GM19438 (cell line): ENCODE measurements around the gene CYP3A5.
"Not testable (repeated sequence)": the region's sequence is repeated elsewhere in the genome, so short reads cannot be mapped to it uniquely, and the experiment has no call there.

Experiments
- ATAC-seq: cut with Tn5 transposase; IDR thresholded peaks from one replicate; pipeline ENCODE4 v1.9.1; 2021; ENCODE audit warnings: low read depth; ENCODE audit not compliant: unreplicated experiment

Gene CYP3A5

DNA sequence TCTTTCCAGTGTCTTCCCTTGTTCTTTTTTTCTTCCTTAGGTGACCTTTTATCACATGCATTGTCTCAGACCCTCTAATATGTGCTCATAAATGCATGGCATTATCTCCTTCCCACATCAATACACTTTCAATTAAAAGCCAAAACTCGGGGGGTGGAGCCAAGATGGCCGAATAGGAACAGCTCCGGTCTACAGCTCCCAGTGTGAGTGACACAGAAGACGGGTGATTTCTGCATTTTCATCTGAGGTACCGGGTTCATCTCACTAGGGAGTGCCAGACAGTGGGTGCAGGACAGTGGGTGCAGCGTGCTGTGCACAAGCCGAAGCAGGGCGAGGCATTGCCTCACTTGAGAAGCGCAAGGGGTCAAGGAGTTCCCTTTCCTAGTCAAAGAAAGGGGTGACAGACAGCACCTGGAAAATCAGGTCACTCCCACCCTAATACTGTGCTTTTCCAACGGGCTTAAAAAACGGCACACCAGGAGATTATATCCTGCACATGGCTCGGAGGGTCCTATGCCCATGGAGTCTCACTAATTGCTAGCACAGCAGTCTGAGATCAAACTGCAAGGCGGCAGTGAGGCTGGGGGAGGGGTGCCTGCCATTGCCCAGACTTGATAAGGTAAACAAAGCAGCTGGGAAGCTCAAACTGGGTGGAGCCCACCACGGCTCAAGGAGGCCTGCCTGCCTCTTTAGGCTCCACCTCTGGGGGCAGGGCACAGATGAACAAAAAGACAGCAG, 6.2 kb upstream of the CYP3A5 start:
- not testable (repeated sequence) for ATAC-seq

DNA sequence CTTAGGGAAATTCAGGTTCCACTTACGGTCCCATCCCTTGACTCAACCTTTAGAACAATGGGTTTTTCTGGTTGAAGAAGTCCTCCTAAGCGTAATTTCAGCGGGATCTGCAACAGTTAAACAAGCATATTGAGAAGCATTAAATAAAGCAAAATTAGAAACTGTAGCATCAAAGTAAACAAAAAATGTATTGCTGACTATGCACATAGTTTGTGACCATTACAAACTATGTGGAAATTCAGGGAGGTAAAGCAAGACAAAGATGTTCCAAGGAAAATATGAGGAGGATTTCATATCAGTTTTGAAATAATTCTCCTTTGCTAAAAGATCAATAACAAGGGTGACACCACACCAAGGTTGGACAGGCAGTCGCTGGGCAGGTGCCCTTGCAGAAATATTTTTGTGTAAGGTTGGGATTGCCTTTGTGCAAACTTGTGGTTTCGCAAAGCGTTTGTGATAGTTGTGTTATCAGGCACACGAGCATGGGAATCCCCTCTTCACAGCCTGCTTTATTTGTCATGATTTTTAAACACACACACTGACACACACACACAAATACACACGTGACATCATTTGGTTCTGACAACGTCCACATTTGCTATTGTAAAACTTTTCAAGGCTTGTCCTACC, 5.4 kb upstream of the CYP3A5 start:
- ATAC-seq, result no peak

DNA sequence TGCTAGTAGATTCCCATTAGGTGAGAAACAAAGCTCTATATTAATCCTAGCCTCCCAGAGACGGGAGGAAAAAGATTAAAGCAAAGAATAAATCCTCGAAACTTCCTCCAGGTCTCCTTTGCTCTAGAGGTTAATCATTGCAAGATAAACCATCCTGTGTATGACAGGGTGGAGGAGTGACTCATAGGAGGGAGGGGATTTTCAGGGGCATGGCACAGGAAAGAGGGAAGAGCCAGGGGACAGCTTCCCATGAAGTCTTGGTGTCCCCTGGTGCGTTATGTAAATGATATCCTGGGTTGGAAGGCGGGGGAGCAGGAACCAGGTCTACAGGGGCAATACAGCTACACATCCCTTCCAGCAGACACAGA, 780 bp downstream of the CYP3A5 start:
- ATAC-seq, result no peak

DNA sequence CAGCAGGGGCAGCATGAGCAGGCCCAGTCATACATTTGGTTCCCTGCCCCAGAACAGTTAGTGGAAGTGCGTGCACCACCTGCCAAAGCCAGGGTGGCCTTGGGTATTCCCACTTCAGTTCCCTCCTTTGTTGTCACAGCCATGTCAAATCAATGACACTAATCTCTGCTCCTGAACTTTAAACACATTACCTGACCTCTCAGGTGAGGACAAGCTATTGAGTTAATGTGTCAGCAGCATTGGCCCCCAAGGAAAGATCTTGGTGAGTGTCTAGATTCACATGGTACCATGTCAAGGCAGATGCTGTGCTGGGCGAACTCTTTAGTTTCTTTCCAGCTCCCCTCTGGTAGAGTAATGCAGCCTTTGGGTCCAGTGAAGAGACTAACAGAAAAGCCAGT, 2.1 kb downstream of the CYP3A5 start:
- no peak for ATAC-seq

DNA sequence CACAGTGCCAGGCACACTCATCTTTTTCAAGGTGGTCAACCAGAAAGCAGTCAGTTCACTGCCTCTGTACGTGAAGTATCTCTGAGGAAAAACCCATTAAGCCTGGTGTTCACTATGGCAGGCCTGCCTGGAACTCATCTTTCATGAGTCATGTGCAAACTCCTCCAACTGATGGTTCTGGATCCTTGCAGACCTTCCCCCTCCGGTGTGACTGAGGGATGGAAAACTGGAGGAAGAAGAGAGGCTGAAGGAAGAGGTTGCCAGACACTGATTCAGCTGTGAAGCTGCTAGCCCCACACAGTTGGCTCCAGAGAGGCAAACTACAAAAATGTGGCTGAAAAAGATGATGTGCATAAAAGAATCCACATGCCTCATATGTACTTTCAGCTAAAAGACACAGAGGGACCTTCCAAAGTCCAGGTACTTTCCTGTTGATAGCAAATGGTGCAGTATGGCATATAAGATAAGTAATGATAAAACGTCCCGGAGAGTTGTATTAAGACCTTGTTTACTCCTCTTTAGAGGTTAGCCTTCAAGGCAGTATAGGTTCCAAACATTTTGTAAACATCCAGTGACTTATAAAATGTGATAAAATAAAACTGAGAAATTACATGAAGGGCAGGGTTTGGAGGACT, 2.7 kb downstream of the CYP3A5 start:
- no peak for ATAC-seq

DNA sequence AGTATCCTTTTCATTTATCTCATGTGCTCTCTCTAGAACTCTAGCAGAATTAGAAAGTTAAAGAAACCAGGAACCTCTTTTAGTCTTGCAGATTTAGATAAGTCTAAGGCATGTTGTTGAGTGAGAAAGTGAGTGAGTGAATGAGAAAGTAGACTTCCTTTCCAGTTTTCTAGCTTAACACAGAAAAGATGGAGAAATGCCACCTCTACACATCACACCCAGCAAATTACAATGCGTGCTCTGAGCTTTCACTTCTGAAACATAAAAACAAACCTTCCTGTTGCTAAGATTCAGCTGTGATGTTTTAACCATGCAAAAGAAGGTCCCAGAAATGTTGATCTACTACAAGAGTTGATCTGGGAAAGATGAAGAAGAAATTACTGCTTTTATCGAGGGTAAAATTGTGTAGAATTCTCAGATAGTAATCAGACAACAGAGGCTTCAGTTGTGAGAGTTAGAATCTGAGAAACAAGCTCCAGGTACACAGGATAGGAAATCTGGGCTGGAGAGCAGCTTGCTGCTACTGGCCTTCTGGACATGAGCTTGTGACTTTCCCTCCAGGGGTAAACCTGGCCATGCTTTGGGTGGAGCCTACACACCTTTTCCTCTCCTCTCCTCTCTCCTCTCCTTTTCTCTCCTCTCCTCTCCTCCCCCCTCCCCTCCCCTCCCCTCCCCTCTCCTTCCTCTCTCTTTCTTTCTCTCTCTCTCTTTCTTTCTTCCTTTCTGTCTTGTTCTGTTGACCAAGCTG, 4.6 kb downstream of the CYP3A5 start:
- no peak for ATAC-seq

DNA sequence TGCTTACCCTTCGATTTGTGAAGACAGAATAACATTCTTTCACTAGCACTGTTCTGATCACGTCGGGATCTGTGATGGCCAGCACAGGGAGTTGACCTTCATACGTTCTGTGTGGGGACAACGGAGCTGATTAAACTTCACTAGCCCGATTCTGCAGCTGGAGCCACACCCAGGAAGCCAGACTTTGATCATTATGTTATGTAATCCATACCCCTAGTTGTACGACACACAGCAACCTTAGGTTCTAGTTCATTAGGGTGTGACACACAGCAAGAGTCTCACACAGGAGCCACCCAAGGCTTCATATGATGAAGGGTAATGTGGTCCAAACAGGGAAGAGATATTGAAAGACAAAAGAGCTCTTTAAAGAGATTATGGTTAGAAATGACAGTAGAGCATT, 7.2 kb downstream of the CYP3A5 start:
- no peak for ATAC-seq

DNA sequence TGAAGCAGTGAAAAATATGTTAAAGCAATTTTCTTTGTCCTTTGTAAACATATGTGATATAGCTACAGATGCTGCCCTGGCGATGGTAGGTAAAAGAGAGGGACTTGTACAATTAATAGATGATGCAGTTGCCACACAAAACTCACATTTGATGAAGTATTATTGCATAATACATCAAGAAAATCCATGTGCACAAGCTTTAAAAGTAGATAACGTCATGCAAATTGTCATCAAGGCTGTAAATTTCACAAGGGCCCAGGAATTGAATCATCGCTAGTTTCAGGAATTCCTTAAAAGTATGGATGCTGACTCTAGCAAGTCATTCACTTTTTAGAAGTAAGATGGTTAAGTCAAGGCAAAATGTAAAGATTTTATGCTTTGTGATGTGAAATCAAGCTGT, 10.0 kb downstream of the CYP3A5 start:
- no peak for ATAC-seq

DNA sequence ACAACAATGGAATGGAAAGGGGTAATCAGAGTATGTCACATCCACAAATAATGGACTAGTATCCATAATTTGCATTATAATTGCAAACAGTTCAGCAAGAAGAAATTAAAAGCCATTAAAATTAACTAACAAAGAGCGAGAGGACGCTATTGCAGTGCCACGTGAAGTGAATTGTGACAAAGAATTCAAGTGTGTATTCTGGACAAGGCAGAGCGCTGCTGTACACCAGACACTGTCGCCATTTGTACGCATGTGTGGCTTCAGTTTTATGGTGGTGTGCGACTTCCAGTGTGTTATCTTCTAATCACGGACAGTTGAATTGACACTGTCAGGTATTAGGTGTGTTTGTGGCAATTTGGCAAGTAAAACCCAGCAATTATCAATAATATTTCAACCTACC, 11.3 kb downstream of the CYP3A5 start:
- ATAC-seq, result no peak

DNA sequence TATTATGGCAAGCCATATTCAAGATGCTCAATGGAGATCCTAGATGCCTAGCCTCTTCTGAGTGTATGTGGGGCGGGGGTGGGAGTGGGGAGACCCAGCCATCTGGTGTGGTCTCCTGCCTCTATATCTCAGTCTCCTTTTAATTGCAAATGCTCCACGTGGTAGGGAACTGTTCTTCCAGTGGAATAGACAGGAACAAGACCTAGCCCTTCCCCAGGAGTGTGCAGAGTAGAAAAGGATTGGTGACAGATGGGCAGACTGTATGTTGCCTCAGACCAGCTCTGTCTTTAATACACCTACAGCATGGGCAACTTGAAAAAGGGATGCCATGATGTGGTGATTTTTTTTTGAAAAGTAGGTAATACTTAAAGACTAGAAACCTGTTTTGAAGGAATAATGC, 12.6 kb downstream of the CYP3A5 start:
- no peak for ATAC-seq

DNA sequence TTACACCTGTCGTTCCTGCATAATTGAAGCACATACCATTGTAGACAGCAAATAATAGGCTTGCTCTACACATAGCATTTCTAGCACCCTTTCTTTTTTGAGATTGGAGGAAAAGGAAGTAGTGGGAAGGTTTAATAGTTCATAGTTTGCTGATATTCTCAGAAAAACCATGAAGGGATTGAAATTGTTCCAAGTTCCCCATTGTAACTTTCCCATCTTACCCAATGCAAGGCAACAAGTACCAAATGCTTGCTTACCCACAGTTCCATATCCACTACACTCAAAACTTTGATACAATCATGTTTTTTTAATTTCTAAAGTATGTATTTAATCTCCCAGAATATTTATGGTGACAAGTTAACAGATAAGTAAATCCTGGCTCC, 13.8 kb downstream of the CYP3A5 start:
- no peak for ATAC-seq

DNA sequence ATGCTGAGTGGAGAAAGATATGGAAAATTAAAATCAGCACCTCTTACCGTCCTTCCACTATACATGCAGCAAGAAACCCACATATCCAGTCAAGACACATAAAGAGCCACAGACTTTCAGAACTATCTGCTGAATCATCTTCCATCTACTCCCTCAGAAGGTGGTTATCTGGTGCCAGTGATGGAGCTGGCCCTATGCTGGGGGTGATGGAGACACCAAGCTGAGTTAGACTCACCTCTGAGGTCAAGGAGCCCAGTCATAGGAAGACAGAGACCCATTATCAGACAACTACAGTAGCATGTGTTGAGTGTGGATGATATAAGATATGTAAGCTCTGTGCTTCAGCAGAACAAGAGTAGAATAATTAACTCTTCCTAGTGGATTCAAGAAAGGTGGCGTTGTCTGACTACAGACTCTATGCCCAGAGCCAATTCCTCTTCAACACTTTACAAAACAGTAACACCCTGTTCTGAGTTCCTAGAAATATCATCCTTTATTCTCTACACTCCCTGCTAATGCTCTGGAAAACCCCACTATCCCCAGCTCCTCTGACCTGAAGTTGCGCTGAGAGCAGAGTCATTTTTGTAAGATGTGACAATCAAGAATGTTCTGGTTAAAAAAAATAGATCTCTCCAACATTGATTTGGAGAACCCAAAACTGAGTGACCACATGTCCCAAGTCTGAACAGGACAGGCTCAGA, 14.3 kb downstream of the CYP3A5 start:
- no peak for ATAC-seq

DNA sequence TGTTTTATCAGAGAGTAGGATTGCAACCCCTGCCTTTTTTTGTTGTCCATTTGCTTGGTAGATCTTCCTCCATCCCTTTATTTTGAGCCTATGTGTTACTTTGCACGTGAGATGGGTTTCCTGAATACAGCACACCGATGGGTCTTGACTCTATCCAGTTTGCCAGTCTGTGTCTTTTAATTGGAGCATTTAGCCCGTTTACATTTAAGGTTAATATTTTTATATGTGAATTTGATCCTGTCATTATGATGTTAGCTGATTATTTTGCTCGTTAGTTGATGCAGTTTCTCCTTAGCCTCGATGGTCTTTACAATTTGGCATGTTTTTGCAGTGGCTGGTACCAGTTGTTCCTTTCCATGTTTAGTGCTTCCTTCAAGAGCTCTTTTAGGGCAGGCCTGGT, 21.9 kb downstream of the CYP3A5 start:
- not testable (repeated sequence) for ATAC-seq

DNA sequence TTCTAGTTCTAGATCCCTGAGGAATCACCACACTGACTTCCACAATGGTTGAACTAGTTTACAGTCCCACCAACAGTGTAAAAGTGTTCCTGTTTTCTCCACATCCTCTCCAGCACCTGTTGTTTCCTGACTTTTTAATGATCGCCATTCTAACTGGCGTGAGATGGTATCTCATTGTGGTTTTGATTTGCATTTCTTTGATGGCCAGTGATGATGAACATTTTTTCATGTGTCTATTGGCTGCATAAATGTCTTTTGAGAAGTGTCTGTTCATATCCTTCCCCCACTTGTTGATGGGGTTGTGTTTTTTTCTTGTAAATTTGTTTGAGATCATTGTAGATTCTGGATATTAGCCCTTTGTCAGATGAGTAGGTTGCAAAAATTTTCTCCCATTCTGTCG, 25.2 kb downstream of the CYP3A5 start:
- ATAC-seq, result not testable (repeated sequence)

DNA sequence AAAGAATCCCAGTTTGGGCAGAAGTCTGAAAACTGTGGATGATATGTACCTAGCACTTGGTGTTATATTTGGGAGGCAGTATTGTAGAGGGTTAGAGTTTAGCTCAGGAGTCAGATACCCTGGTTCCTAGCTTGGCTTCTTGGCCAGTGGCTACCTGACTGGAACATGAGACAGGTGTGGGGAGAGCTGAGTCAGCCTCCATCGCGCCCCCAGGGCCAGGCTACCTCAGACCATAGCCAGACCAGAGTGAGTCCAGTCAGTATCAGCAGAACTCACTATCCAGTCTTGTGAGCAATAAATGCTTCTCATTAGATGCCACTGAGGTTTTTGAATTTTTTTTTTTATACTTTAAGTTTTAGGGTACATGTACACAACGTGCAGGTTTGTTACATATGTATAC, 26.0 kb downstream of the CYP3A5 start:
- no peak for ATAC-seq

DNA sequence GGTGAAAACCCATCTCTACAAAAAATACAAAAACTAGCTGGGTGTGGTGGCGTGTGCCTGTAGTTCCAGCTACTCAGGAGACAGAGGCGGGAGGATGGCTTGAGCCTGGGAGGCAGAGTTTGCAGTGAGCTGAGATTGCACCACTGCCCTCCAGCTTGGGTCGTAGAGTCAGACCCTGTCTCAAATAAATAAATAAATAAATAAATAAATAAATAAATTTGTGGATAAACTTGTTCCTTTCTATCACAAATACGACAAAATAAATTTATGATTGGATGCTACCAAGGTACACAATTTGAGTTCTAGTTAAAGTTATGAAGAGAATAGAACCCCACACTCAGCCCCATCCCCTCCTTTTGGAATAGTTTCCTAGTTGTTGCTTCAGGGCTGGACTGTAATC, 26.5 kb downstream of the CYP3A5 start:
- not testable (repeated sequence) for ATAC-seq

DNA sequence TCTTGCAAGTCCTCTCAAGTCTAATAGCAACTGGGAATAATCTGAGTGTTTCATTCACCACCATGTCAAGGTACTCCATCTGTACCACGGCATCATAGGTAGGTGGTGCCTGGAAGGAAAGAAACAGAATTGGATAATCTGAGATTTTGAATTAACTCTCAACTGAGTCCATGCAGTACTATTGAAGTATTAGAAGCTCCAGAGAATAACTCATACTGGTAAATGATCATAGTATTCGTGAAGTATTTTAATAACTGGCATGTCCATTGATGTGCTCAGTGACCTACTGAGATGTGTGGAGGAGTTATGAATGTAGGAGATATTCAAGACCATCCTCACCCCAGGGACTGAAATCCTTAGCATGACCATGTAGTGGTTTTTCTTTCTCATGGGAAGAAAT, 27.1 kb downstream of the CYP3A5 start:
- no peak for ATAC-seq

DNA sequence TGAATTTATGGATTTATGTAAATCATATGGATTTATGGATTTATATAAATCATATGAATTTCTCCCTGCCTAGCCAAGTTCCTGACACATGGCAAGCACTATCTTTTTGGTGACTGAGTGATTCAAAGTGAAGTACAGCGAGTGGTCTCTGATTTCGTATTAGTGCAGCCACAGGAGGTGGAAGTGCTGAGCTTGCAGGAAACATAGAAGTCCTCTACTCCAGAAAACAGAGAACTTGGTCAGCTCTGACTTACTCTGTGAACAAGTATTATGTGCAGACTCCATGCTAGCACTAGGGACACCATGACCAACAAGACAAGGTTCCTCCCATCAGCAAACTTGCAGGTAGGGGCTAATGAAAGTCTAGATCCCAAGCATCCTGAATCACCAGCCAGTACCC, 28.5 kb downstream of the CYP3A5 start:
- no peak for ATAC-seq

DNA sequence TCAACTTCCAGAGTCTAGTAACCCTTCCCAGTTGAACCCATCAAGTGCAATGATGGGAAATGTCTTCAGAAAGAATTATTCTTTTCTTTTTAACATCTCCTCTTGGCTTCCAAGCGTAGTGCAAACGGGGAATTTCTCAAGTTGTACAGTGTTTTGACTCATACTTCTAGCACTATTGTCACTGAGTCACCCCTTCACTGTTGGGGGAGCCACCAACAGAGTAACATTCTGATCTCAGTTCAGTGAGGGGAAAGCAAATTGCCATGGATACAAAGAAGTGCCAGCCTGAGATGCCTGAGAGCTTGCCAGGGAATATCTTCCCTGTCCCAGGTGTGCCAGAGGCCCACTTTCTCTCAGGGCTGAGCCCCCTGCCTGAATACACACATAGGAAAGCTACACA, 31.0 kb downstream of the CYP3A5 start:
- ATAC-seq, result no peak

DNA sequence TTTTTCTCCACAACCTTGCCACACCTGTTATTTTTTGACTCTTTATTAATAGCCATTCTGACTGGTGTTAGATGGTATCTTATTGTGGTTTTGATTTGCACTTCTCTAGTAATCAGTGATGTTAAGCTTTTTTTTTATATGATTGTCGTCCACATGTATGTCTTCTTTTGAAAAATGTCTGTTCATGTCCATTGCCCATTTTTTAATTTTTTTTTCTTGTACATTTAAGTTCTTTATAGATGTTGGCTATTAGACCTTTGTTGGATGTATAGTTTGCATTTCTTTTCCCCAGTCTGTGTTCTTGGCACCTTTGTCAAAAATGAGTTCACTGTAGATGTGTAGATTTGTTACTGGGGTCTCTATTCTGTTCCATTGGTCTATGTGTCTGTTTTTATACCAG, 34.2 kb downstream of the CYP3A5 start:
- ATAC-seq, result no peak

DNA sequence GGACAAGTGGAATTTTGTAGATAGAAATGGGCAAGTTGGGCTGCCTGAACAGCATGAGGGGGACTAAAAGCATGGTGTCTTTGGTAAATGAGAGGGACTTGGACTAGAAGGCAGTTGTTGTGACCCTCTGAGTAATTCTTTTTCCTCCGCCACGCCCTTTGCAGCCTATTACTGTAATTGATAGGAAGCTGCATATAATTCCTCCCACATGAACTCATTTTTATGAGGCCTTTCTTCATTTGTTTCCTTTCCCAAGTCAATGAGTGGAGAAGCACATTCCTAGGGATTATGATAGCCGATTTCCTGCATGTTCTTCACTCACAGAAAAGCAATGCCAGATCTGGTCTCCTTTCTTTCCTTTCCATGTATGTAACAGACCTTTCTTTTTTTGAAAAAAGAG, 35.4 kb downstream of the CYP3A5 start:
- no peak for ATAC-seq
